GM12891 (cell line): Measurements from ENCODE around the gene AQP10.
"Not testable (repeated sequence)": the region's sequence is repeated elsewhere in the genome, so short reads cannot be mapped to it uniquely, and the experiment has no call there.

Experiments used
- DNase-seq: peaks from one replicate; pipeline ENCODE4 v3.0.0; 2011; ENCODE audit warnings: low spot score; ENCODE audit not compliant: insufficient read length
- FAIRE-seq: peaks from 2 replicates; lab custom pipeline; 2011; peaks lifted over from hg19 to GRCh38; lab: Jason Lieb, UNC
- PAX5 ChIP-seq: IDR thresholded peaks from 2 replicates; pipeline ENCODE4 v1.6.1; 2011; ENCODE audit warnings: low read length, moderate library complexity, mild to moderate bottlenecking; ENCODE audit not compliant: insufficient read depth, severe bottlenecking
- POLR2A ChIP-seq: IDR thresholded peaks from 2 replicates; pipeline ENCODE4 v1.6.1; 2011; ENCODE audit warnings: low read depth, low read length, control low read depth
- POLR2AphosphoS5 ChIP-seq: IDR thresholded peaks from 2 replicates; pipeline ENCODE4 v1.6.1; 2011; ENCODE audit warnings: low read depth, low read length, control low read depth
- POU2F2 ChIP-seq: IDR thresholded peaks from 2 replicates; pipeline ENCODE4 v1.6.1; 2011; ENCODE audit warnings: low read depth, mild to moderate bottlenecking, control low read depth, low read length, moderate library complexity
- SPI1 ChIP-seq: IDR thresholded peaks from 2 replicates; pipeline ENCODE4 v1.6.1; 2011; ENCODE audit warnings: low read depth, low read length, control low read depth
- TAF1 ChIP-seq: IDR thresholded peaks from 2 replicates; pipeline ENCODE4 v1.6.1; 2011; ENCODE audit warnings: low read depth, low read length, control low read depth

Gene AQP10

DNA sequence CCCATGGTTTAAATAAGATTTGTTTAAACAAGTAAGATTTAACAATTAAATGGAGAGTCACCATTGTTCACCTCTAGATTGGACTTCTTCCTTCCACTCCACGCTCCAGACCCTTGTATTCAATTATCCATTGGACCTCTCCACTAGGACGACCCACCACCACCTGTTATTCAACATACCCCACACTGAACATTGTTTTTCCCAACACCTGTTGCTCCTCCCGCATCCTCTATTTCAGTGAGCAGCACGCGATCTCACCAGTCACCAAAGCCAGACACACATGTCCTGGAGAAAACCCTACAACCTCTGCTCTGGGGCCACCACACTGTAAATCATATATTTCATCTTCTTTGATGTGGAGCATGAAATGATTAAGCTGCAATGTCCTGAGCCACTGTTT lies 33.1 kb downstream of the AQP10 start:
- TF ChIP-seq PAX5 (no peak), POLR2AphosphoS5 (no peak), POLR2A (no peak), TAF1 (no peak), SPI1 (no peak), POU2F2 (no peak)
- DNase-seq, result no peak
- no peak for FAIRE-seq

DNA sequence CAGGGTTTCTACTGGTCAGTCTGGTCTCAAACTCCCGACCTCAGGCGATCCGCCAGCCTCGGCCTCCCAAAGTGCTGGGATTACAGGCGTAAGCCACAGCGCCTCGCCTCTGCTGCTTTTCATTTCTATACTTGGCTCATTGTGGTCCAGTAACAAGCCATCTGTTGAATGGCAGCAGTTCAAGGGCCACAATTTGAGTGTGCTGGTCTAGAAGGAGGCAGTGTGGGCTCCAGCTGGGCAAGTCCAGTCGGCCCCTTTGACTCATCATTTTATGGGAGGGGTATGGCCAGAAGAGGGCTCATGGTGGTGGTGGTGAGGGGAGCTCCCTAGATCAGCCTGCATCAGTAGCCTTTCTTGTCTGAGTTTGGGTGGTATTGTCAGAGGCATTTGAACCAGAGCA lies 37.6 kb downstream of the AQP10 start:
- TF ChIP-seq TAF1, result no peak
- TF ChIP-seq POU2F2, result no peak
- no peak for TF ChIP-seq PAX5
- TF ChIP-seq POLR2A, result no peak
- no peak for TF ChIP-seq POLR2AphosphoS5
- TF ChIP-seq SPI1, result no peak
- FAIRE-seq (no peak), DNase-seq (no peak)

GRCh38 chr1:154360288-154360687 lies 39.4 kb downstream of the AQP10 start:
- no peak for FAIRE-seq
- no peak for TF ChIP-seq POLR2AphosphoS5
- no peak for TF ChIP-seq POLR2A
- no peak for TF ChIP-seq PAX5
- no peak for TF ChIP-seq TAF1
- no peak for TF ChIP-seq POU2F2
- TF ChIP-seq SPI1, result no peak
- no peak for DNase-seq

DNA sequence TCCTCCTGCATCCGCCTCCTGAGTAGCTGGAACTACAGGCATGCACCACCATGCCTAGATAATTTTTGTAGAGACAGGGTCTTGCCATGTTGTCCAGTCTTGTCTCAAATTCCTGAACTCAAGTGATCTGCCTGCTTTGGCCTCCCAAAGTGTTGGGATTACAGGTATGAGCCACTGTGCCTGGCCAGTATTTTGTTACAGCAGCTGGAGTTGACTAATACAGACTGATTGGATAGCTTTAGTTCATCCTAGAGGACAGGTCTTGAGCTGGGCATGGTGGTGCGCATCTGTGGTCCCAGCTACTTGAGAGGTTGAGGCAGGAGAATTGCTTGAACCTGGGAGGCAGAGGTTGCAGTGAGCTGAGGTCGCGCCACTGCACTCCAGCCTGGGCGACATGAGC lies 40.0 kb downstream of the AQP10 start:
- not testable (repeated sequence) for DNase-seq, FAIRE-seq

DNA sequence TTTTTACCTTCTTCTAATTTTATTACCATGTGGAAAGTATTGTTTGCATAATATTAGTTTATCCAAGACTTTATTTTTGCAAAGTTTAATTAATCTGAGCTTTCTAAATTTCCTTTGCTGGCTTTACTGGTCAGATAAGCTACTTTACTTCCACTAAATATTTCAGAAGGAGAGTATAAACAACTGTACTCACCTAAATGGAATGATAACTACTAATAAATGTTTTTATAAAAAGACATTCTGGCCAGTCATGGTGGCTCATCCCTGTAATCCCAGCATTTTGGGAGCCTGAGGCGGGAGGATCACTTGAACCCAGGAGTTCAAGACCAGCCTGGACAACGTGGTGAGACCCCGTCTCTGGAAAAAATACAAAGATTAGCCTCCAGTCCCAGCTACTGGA lies 40.5 kb downstream of the AQP10 start:
- DNase-seq, result no peak
- FAIRE-seq, result no peak
- no peak for TF ChIP-seq POLR2AphosphoS5
- no peak for TF ChIP-seq POLR2A
- TF ChIP-seq PAX5, result no peak
- TF ChIP-seq TAF1, result no peak
- no peak for TF ChIP-seq POU2F2
- TF ChIP-seq SPI1, result no peak

- no peak for FAIRE-seq
- TF ChIP-seq POLR2A (no peak), TAF1 (no peak), SPI1 (no peak), POU2F2 (no peak), PAX5 (no peak), POLR2AphosphoS5 (no peak)
- DNase-seq, result no peak
These were observed 50.5 kb downstream of the AQP10 start for GRCh38 chr1:154371436-154371835.

DNA sequence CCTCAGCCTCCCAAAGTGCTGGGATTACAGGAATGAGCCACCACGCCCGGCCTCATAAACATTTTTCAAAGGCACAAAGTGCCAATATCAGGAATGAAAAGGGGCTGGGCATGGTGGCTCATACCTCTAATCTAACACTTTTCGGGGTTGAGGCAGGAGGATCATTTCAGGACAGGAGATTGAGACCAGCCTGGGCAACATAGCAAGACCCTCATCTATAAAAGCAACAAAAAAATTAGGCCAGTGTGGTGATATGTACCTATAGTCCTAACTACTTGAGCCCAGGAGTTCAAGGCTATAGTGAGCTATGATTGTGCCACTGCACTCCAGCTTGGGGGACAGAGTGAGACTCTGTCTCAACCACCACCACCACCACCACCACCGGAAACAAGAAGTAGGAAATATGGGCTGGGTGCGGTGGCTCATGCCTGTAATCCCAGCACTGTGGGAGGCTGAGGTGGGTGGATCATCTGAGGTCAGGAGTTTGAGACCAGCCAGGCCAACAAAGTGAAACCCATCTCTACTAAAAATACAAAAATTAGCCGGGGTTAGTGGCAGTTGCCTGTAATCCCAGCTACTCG lies 53.0 kb downstream of the AQP10 start:
- DNase-seq, result not testable (repeated sequence)
- FAIRE-seq, result peak; percentile 35
